ACC112 (cell line): ENCODE results near the gene SMC3.

Experiments used
- H2AFZ ChIP-seq: fragments of 200-600 bp; sonication (generic); one replicate; pipeline ENCODE4 v1.6.0; 2017; ENCODE audit warnings: antibody characterized with exemption, low read length; ENCODE audit not compliant: unreplicated experiment
- H3K27ac ChIP-seq: fragments of 200-600 bp; sonication (generic); 2 replicates; pipeline ENCODE4 v1.5.1; 2014; ENCODE audit warnings: low read depth, mild to moderate bottlenecking, antibody characterized with exemption, low read length, moderate library complexity
- H3K27me3 ChIP-seq: fragments of 200-600 bp; sonication (generic); 2 replicates; pipeline ENCODE4 v1.6.1; 2014; ENCODE audit warnings: mild to moderate bottlenecking, antibody characterized with exemption, low read length, moderate library complexity, mixed read lengths; ENCODE audit not compliant: insufficient read depth
- H3K36me3 ChIP-seq: fragments of 200-600 bp; sonication (generic); 2 replicates; pipeline ENCODE4 v1.6.1; 2016; ENCODE audit warnings: mild to moderate bottlenecking, antibody characterized with exemption, low read length, moderate library complexity, mixed read lengths; ENCODE audit not compliant: insufficient read depth
- H3K4me1 ChIP-seq: fragments of 200-600 bp; sonication (generic); one replicate; pipeline ENCODE4 v1.6.1; 2016; ENCODE audit warnings: low read length, mixed read lengths; ENCODE audit not compliant: insufficient read depth, unreplicated experiment, control insufficient read depth
- H3K4me3 ChIP-seq: fragments of 200-600 bp; sonication (generic); 2 replicates; pipeline ENCODE4 v1.5.1; 2014; ENCODE audit warnings: mild to moderate bottlenecking, low read depth, low read length
- H3K79me2 ChIP-seq: fragments of 200-600 bp; sonication (generic); one replicate; pipeline ENCODE4 v1.6.0; 2016; ENCODE audit warnings: low read length; ENCODE audit not compliant: control insufficient read depth, unreplicated experiment, insufficient read depth

SMC3 gene

DNA sequence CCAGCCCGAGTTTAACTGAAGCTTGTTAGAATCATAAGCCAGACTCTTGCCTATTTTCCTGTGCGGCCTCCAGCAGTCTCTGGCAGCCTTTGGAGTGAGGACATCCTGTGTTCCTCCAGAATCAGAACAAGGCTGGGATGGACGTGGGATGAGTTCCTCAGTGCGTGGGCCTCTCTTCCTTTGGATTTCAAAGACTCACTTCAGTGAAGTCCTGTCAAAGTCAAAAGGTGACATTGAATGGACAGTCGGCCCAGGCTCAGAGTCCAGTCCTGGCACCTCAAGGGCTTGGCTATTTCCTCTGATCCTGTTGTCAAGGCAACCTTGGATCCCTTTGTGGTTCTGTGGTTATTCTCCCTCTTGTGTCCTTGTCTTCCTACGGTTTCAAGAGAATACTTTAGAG is 21.4 kb upstream of the SMC3 start:
- H3K4me3 ChIP-seq: no peak overlapping the region
- peaks cover 5% of the 10 kb centered on the region for H3K4me1 ChIP-seq
- no peak overlapping the region for H2AFZ ChIP-seq
- no peaks in the 10 kb centered on the region for H3K79me2 ChIP-seq
- H3K27ac ChIP-seq: no peak overlapping the region
- no peaks in the 10 kb centered on the region for H3K27me3 ChIP-seq
- no peaks in the 10 kb centered on the region for H3K36me3 ChIP-seq

DNA sequence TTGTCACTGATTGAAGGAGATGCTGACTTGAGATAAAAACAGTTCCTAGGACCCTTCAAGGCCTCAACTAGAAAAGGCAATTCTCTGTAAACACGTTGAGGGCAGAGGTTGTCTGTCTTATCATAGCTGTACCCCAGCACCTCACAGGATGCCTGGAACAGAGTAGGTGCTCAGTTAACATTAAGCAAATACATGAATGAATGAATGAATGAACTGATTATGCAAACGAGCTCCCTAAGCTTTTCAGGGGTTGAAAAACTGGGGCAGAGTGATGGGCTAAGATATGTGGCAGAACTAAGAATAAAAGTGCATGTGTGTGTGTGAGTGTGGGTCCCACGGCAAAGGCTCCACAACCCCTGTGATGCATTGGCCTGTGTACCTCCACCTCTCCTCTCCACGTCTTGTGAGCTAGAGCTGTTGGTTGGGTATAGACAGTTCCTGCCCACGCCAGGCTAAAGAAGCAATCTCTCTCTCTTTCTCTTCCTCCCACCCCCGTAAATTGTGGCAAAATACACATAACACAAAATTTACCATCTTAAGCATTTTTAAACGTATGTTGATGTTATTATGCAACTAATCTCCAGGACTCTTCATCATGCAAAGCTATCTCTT is 20.9 kb upstream of the SMC3 start:
- H3K27me3 ChIP-seq: no peaks in the 10 kb centered on the region
- H3K27ac ChIP-seq: no peak overlapping the region
- H2AFZ ChIP-seq: no peak overlapping the region
- H3K4me3 ChIP-seq: no peak overlapping the region
- H3K36me3 ChIP-seq: no peaks in the 10 kb centered on the region
- peaks cover 5% of the 10 kb centered on the region for H3K4me1 ChIP-seq
- H3K79me2 ChIP-seq: no peaks in the 10 kb centered on the region

DNA sequence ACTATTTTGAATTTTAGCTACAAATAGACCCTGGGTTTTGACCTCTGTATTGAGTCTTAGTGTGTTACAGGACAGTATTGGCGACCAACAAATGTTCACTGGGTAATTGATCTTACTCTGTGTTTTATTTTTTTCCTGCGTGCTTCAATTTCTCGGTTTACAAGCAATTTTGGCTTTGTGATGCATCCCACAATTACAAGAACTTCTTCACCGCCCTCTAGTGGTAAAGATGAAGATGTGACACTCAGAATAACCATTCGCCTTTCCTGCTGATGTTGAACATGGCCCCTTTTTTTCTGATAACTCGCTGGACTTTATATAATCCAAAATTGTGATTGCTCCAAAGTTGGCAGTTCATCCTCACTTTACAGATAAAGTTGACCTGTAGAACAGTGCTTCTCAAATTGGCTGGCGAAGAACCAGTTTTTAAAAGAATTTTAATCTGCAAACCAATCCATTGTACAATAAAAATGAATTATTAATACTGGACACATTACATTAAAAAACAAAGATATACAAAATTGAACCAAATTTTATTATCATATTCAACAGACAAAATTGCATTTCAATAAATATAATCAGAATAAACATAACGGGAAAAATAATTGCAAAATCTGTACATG is 20.2 kb upstream of the SMC3 start:
- Histone ChIP-seq H3K27ac (no peak overlapping the region), H3K79me2 (no peaks in the 10 kb centered on the region), H3K27me3 (no peaks in the 10 kb centered on the region), H2AFZ (no peak overlapping the region), H3K4me3 (no peak overlapping the region), H3K36me3 (no peaks in the 10 kb centered on the region), H3K4me1 (peaks cover 5% of the 10 kb centered on the region)

DNA sequence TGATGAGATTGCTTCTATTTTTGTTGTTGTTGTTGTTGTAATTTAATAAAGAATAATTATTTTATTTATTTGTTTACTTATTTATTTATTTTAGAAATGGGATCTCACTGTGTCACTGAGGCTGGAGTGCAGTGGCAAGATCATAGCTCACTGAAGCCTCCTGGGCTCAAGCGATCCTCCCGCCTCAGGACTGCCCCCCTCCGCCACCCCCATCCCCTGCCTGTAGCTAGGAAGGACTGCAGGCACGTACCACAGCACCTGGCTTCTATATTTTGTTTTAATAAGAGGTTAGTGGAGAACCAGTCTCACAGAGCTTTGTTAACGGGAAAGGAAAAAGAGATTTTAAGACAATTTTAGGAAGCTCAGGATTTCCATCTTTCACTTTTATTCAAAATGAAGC is 19.5 kb upstream of the SMC3 start:
- H3K4me3 ChIP-seq: no peak overlapping the region
- H3K27me3 ChIP-seq: no peaks in the 10 kb centered on the region
- H3K27ac ChIP-seq: no peak overlapping the region
- H3K79me2 ChIP-seq: no peaks in the 10 kb centered on the region
- H3K36me3 ChIP-seq: no peaks in the 10 kb centered on the region
- no peak overlapping the region for H2AFZ ChIP-seq
- peaks cover 5% of the 10 kb centered on the region for H3K4me1 ChIP-seq

DNA sequence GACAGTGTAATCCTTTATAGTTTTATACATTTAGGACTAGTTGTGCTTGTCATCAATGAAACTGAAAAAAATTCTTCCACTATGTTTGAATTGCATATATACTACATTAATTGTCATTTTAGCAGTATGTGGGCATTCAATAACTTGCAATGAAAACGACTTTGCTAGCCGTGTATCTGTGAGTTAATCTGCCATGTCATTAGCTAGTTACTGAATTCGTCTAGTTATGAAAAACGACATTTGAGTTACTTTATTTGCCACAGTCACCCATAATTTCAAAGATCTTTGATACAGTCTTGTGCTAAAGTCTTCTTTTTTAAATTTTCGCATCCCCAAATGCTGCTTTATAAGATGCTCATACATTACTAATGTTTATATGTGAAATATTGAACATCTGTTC is 18.3 kb upstream of the SMC3 start:
- Histone ChIP-seq H3K4me1 (peaks cover 5% of the 10 kb centered on the region), H3K4me3 (no peak overlapping the region), H2AFZ (no peak overlapping the region)

DNA sequence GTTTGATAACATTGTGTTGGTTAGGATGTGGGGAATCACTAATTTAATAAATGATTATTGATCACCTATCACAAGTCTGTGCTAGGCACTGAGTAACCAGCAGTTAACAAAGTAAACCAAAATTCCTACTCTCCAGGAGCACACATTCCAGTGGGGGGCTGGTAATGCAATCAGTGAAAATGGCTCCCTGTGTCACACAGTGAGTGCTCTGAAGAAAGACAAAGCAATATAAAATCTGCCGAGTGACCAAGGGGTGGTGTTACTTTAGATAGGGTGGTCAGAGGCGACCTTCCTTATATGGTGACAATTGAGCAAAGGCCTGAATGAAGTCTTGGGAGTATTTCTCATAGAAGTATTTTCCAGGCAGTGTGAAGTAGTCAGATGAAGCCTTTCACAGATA is 13.6 kb upstream of the SMC3 start:
- Histone ChIP-seq H3K27ac (no peak overlapping the region), H3K4me1 (no peaks in the 10 kb centered on the region), H3K27me3 (no peaks in the 10 kb centered on the region), H3K36me3 (no peaks in the 10 kb centered on the region), H3K4me3 (no peak overlapping the region), H3K79me2 (no peaks in the 10 kb centered on the region), H2AFZ (no peak overlapping the region)

More for the DNA sequence above, 18.3 kb upstream of the SMC3 start:
- H3K36me3 ChIP-seq: no peaks in the 10 kb centered on the region
- no peak overlapping the region for H3K27ac ChIP-seq
- no peaks in the 10 kb centered on the region for H3K79me2 ChIP-seq
- H3K27me3 ChIP-seq: no peaks in the 10 kb centered on the region

DNA sequence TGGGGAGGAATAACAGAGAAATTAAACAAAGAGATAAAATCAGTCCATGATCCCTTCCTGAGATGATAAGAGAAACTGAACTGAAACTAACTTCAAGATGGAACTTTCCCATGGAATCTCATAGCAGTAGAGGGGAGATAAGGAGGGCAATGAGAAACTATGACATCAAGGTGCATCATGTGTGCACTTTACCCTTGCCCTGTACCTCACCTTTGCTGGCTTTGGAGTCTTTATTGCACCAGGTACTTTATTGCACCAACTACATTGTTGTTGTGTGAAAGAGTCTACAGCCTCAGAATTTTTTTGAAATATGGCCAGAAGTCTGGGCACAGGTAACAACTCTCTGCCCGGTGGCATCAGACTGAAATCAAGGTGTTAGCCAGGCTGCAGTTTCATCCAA is 11.2 kb upstream of the SMC3 start:
- H3K4me1 ChIP-seq: no peaks in the 10 kb centered on the region
- H3K79me2 ChIP-seq: no peaks in the 10 kb centered on the region
- no peaks in the 10 kb centered on the region for H3K36me3 ChIP-seq
- no peak overlapping the region for H3K27ac ChIP-seq
- H3K27me3 ChIP-seq: 0 out of 2 replicates have a peak, but pooled peaks cover 4% of the 10 kb centered on the region
- no peak overlapping the region for H2AFZ ChIP-seq
- H3K4me3 ChIP-seq: no peak overlapping the region

DNA sequence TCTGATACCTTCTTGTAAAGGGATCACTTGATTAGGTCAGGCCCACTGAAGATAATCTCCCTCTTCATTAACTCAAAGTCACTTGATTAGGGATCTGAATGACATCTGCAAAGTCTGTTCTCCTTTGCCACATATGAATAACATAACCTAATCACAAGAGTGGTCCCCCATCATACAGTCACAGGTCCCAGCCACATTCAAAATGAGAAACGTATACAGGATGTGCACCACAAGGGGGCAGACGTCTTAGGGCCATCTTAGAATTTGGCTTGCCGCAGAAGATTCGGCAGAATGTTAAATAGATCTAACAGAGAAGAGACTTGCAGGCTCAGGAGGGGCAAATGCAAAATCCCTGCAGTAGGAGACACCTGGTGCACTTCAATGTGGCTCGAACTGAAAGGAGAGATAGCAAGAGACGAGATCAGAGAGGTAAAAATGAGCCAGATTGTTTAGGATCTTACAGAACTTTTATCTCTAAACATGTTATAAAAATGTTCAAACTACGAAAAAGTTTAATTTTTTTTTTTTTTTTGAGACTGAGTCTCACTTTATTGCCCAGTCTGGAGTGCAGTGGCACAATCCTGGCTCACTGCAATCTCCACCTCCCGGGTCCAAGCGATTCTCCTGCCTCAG is 10.4 kb upstream of the SMC3 start:
- Histone ChIP-seq H2AFZ (no peak overlapping the region), H3K4me1 (no peaks in the 10 kb centered on the region), H3K36me3 (no peaks in the 10 kb centered on the region), H3K4me3 (no peak overlapping the region), H3K27ac (no peak overlapping the region), H3K79me2 (no peaks in the 10 kb centered on the region), H3K27me3 (0 out of 2 replicates have a peak, but pooled peaks cover 4% of the 10 kb centered on the region)

DNA sequence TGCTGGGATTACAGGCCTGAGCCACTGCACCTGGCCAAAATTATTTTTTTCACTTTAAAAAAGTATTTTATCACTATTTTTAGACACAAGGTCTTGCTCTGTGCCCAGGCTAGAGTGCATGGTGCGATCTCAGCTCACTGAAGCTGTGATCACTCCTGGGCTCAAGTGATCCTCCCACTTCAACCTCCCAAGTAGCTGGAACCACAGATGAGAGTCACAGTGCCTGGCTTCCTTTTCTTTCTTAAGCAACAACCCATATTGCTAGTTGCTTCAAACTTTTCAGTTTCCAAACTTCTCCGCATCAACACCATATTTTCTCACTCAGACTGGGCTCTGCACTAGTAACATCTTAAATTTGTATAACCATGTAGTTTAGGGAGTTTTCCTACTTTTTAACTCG is 9.5 kb upstream of the SMC3 start:
- Histone ChIP-seq H3K27me3 (0 out of 2 replicates have a peak, but pooled peaks cover 4% of the 10 kb centered on the region), H3K27ac (no peak overlapping the region), H3K4me1 (no peaks in the 10 kb centered on the region)

DNA sequence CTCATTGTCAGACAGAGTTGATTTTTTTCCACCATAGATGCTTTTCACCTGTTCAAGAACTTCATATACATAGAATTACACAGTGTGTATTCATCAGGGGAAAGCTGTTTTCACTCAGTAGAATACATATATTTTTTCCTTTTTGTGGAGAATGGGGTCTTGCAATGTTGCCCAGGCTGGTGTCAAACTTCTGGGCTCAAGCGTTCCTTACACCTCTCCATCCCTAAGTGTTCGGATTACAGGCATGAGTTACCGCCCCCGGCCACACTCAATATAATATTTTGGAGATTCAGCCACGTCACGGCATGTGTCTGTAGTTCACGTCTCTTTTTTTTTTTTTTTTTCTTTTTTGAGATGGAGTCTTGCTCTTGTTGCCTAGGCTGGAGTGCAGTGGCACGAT is 7.5 kb upstream of the SMC3 start:
- H3K79me2 ChIP-seq: no peaks in the 10 kb centered on the region
- H3K36me3 ChIP-seq: no peaks in the 10 kb centered on the region
- no peak overlapping the region for H3K27ac ChIP-seq
- no peaks in the 10 kb centered on the region for H3K4me1 ChIP-seq
- H3K27me3 ChIP-seq: 0 out of 2 replicates have a peak, but pooled peaks cover 4% of the 10 kb centered on the region
- no peak overlapping the region for H2AFZ ChIP-seq
- no peak overlapping the region for H3K4me3 ChIP-seq

More for the DNA sequence above, 9.5 kb upstream of the SMC3 start:
- Histone ChIP-seq H2AFZ (no peak overlapping the region), H3K36me3 (no peaks in the 10 kb centered on the region), H3K4me3 (no peak overlapping the region), H3K79me2 (no peaks in the 10 kb centered on the region)

DNA sequence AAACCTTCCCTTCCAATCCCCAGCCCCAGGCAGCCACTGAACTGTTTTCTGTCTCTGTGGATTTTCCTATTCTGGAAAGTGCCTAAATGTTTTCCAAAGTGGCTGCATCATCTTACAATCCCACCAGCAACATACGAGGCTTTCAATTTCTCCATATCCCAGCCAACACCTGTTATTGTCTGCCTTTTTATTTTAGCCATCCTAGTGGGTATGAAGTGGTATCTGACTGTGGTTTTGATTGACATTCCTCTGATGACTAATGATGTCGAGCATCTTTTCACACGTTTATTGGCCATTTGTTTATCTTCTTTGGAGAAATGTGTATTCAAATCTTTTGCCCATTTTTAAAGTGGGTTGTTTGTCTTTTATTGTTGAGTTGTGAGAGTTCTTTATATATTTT is 6.2 kb upstream of the SMC3 start:
- no peak overlapping the region for H3K27ac ChIP-seq
- no peaks in the 10 kb centered on the region for H3K4me1 ChIP-seq
- no peaks in the 10 kb centered on the region for H3K36me3 ChIP-seq
- 0 out of 2 replicates have a peak, but pooled peaks cover 4% of the 10 kb centered on the region for H3K27me3 ChIP-seq
- no peak overlapping the region for H2AFZ ChIP-seq
- no peak overlapping the region for H3K4me3 ChIP-seq
- no peaks in the 10 kb centered on the region for H3K79me2 ChIP-seq
